ENCODE data around the gene NEK9. TPM values are rescaled to one million over a fixed set of nuclear protein-coding genes. Genes with fewer than 3 reads are reported as not detected.

NEK9 gene
- total RNA-seq, 1 experiment from 2014 or later: 50.8 TPM

GRCh38 chr14:75107186-75107585 lies 19.7 kb downstream of the NEK9 start (continued):
- no peak for TF ChIP-seq ARID4B (CRISPR knock-in tag; IDR thresholded peaks at IDR 0.05; ENCODE audit: borderline replicate concordance)
- no peak for TF ChIP-seq NFATC4 (CRISPR knock-in tag; IDR thresholded peaks at IDR 0.05)
- TF ChIP-seq KAT7 (CRISPR knock-in tag; IDR thresholded peaks at IDR 0.05; ENCODE audit: borderline replicate concordance): no peak

GRCh38 chr14:75101491-75101890 lies 25.4 kb downstream of the NEK9 start:
- TF ChIP-seq ZNF512 (CRISPR knock-in tag; IDR thresholded peaks at IDR 0.05; ENCODE audit: borderline replicate concordance) (no peak), PRDM15 (CRISPR knock-in tag; IDR thresholded peaks at IDR 0.05) (no peak), SMAD3 (CRISPR knock-in tag; IDR thresholded peaks at IDR 0.05; ENCODE audit: borderline replicate concordance) (no peak), RORB (CRISPR knock-in tag; IDR thresholded peaks at IDR 0.05) (no peak), AR (CRISPR knock-in tag; IDR thresholded peaks at IDR 0.05) (no peak), ZNF138 (CRISPR knock-in tag; conservative IDR thresholded peaks at IDR 0.05) (no peak), GTF2I (CRISPR knock-in tag; conservative IDR thresholded peaks at IDR 0.05) (no peak)
- peaks cover 53% of the 10 kb centered on the region for H3K36me3 Mint-ChIP-seq

GRCh38 chr14:75098682-75099081 lies 28.2 kb downstream of the NEK9 start:
- ATAC-seq: no peak
- DNase-seq (ENCODE audit: low spot score): no peak
- peaks cover 62% of the 10 kb centered on the region for H3K36me3 Mint-ChIP-seq
- H3K4me3 Mint-ChIP-seq: no peak overlapping the region
- no peak overlapping the region for H3K27ac Mint-ChIP-seq
- H3K4me1 Mint-ChIP-seq: no peaks in the 10 kb centered on the region
- no peaks in the 10 kb centered on the region for H3K27me3 Mint-ChIP-seq (ENCODE audit: low read depth)
- ChIA-PET CTCF (no interaction called here), POLR2A (no interaction called here)
- H3K9me3 Mint-ChIP-seq: no peaks in the 10 kb centered on the region
- no peak for TF ChIP-seq SOX15 (CRISPR knock-in tag; IDR thresholded peaks at IDR 0.05)
- no peak for TF ChIP-seq ZBTB21 (CRISPR knock-in tag; IDR thresholded peaks at IDR 0.05; ENCODE audit: borderline replicate concordance)
- TF ChIP-seq ZNF121 (CRISPR knock-in tag; IDR thresholded peaks at IDR 0.05): no peak
- no peak for TF ChIP-seq FOXP4 (CRISPR knock-in tag; IDR thresholded peaks at IDR 0.05)
- TF ChIP-seq AFF4 (CRISPR knock-in tag; IDR thresholded peaks at IDR 0.05; ENCODE audit: borderline replicate concordance): no peak

More at GRCh38 chr14:75101491-75101890, 25.4 kb downstream of the NEK9 start:
- ChIA-PET POLR2A (no interaction called here), CTCF (interaction anchor here (2.1 kb wide), 1 partner anchor 157 kb away, joined by 4 read pairs; no protein-coding TSS in a partner anchor)
- Mint-ChIP-seq H3K27ac (no peak overlapping the region), H3K27me3 (ENCODE audit: low read depth) (no peaks in the 10 kb centered on the region), H3K9me3 (no peaks in the 10 kb centered on the region), H3K4me1 (no peaks in the 10 kb centered on the region), H3K4me3 (no peak overlapping the region)
- no peak for DNase-seq (ENCODE audit: low spot score)
- ATAC-seq: no peak
